ENCODE results near the gene ALKBH6.

DNA sequence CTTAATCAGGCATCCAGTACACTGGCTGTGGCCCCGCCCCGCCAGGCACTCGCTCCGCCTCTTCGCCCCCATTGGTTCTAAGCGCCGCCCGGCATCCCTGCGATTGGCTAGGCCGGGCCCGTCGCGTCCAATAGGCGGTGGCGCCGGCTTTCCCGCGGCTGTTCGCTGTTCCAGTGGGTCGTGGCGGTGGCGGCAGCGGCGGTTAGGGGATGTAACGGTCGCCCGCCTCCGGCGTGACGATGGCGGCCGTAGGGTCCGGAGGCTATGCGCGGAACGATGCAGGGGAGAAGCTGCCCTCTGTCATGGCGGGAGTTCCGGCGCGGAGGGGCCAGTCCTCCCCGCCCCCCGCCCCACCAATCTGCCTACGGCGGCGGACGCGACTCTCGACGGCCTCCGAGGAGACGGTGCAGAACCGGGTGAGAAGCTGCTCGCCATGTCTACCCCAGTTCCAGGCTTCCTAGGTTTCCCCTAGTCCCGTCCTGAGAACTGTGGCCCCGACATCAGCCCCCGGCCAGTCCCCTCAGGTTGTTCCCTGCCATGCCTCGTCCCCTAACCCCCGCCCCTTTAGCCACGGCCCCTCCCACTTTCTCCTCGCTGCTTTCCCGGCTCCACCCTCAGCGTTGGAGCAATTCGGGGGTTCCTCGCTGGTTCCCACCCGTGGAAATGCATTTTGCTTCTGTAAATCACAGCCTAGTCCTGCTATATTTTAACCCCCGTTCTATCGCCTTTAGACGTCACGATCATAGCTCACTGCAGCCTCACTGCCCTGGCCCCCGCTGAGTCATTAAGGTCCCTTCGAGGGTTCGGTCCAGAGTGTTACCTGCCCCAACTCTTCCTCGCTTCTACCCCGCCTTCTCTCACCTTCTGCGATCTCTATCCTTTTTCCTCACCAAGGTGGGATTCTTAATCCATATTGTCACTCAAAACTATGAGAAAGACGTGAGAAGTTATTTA, 41.0 kb upstream of the ALKBH6 start, which contains the start of gene WDR62:
- TF ChIP-seq RAD21 (IDR thresholded peaks at IDR 0.05; ENCODE audit: low read depth) (no peak), CREB1 (IDR thresholded peaks at IDR 0.05; ENCODE audit: low read depth) (no peak), EGR1 (IDR thresholded peaks at IDR 0.05) (no peak), TAF1 (IDR thresholded peaks at IDR 0.05; ENCODE audit: low read depth) (peak; percentile 74; the same call in 1 of the 2 replicates), FOXM1 (IDR thresholded peaks at IDR 0.05; ENCODE audit: borderline replicate concordance, low read depth) (peak; percentile 71), EP300 (IDR thresholded peaks at IDR 0.05; ENCODE audit: borderline replicate concordance) (no peak), YY1 (IDR thresholded peaks at IDR 0.05; ENCODE audit: low read depth) (peak; percentile 72; the same call in 1 of the 2 replicates), CEBPB (IDR thresholded peaks at IDR 0.05) (no peak), TEAD4 (IDR thresholded peaks at IDR 0.05) (no peak), NFIC (IDR thresholded peaks at IDR 0.05) (no peak)
- TF ChIP-seq, protein P1, sequence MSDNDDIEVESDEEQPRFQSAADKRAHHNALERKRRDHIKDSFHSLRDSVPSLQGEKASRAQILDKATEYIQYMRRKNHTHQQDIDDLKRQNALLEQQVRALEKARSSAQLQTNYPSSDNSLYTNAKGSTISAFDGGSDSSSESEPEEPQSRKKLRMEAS (IDR thresholded peaks at IDR 0.05), result no peak
- TF ChIP-seq, protein P2, sequence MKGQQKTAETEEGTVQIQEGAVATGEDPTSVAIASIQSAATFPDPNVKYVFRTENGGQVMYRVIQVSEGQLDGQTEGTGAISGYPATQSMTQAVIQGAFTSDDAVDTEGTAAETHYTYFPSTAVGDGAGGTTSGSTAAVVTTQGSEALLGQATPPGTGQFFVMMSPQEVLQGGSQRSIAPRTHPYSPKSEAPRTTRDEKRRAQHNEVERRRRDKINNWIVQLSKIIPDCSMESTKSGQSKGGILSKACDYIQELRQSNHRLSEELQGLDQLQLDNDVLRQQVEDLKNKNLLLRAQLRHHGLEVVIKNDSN (IDR thresholded peaks at IDR 0.05), result no peak
- TF ChIP-seq, protein P3, sequence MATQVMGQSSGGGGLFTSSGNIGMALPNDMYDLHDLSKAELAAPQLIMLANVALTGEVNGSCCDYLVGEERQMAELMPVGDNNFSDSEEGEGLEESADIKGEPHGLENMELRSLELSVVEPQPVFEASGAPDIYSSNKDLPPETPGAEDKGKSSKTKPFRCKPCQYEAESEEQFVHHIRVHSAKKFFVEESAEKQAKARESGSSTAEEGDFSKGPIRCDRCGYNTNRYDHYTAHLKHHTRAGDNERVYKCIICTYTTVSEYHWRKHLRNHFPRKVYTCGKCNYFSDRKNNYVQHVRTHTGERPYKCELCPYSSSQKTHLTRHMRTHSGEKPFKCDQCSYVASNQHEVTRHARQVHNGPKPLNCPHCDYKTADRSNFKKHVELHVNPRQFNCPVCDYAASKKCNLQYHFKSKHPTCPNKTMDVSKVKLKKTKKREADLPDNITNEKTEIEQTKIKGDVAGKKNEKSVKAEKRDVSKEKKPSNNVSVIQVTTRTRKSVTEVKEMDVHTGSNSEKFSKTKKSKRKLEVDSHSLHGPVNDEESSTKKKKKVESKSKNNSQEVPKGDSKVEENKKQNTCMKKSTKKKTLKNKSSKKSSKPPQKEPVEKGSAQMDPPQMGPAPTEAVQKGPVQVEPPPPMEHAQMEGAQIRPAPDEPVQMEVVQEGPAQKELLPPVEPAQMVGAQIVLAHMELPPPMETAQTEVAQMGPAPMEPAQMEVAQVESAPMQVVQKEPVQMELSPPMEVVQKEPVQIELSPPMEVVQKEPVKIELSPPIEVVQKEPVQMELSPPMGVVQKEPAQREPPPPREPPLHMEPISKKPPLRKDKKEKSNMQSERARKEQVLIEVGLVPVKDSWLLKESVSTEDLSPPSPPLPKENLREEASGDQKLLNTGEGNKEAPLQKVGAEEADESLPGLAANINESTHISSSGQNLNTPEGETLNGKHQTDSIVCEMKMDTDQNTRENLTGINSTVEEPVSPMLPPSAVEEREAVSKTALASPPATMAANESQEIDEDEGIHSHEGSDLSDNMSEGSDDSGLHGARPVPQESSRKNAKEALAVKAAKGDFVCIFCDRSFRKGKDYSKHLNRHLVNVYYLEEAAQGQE (IDR thresholded peaks at IDR 0.05; ENCODE audit: low read depth), result no peak
